ENCODE data around the gene IL6ST.

- no peak for TF ChIP-seq CTCF (IDR thresholded peaks at IDR 0.05; ENCODE audit: borderline replicate concordance, extremely low read depth, low read length, poor library complexity, severe bottlenecking)
- no peak for TF ChIP-seq EZH2 (IDR thresholded peaks at IDR 0.05; ENCODE audit: borderline replicate concordance, low read depth, low read length, severe bottlenecking)
These were observed 34.0 kb downstream of the IL6ST start for GRCh38 chr5:55960779-55961178.
